Measurements from ENCODE around the gene ELOA. TPM values are rescaled to one million over a fixed set of nuclear protein-coding genes. Genes with fewer than 3 reads are reported as not detected.
A peak's percentile ranks its signal among the peaks of the same experiment; 100 is the strongest.

The ELOA gene
- total RNA-seq, 2 experiments from 2014 or later: 24.7 to 41.0 TPM

GRCh38 chr1:23772049-23772853 lies 29.0 kb downstream of the ELOA start:
- Histone ChIP-seq H3K9me3 (ENCODE audit: low read length) (no peaks in the 10 kb centered on the region), H3K27ac (ENCODE audit: low read depth, low read length, poor library complexity, severe bottlenecking) (no peak overlapping the region), H4K20me1 (ENCODE audit: insufficient read depth, low read length) (no peaks in the 10 kb centered on the region), H3K4me1 (ENCODE audit: insufficient read depth, low read length, poor library complexity, severe bottlenecking) (peaks cover 22% of the 10 kb centered on the region), H3K4me3 (ENCODE audit: low read depth, low read length, poor library complexity, severe bottlenecking) (no peak overlapping the region), H3K79me2 (ENCODE audit: insufficient read depth, low read depth, low read length) (peaks cover 7% of the 10 kb centered on the region; the same call in 1 of the 2 replicates), H3K36me3 (ENCODE audit: insufficient read depth, low read length) (peaks cover 24% of the 10 kb centered on the region), H2AFZ (ENCODE audit: low read length) (no peak overlapping the region), H3K4me2 (ENCODE audit: low read length) (peak overlapping the region; percentile 61), H3K9me2 (ENCODE audit: insufficient read depth, low read length) (no peaks in the 10 kb centered on the region)
- TF ChIP-seq EZH2phosphoT487 (IDR thresholded peaks at IDR 0.05; ENCODE audit: borderline replicate concordance, low read depth, low read length): no peak
- peak; percentile 98 for TF ChIP-seq CTCF (conservative IDR thresholded peaks at IDR 0.05; ENCODE audit: low read length)
- no TSS peak for BruUV-seq (replicated peaks)
- POLR2A ChIA-PET: interaction anchor here (0.6 to 0.9 kb wide), 4 partner anchors 8 to 83 kb away, joined by 3 read pairs; partner anchors contain the start of gene HMGCL
- DNase-seq (ENCODE audit: low spot score): peak; percentile 87
- CTCF ChIA-PET (ENCODE audit: unreplicated experiment): interaction anchor here (0.6 to 1.4 kb wide), 2 partner anchors 144 to 291 kb away, joined by 3 to 4 read pairs; no protein-coding TSS in a partner anchor
- intact Hi-C loops (cut with micrococcal nuclease; ENCODE audit: unreplicated experiment): loop anchor here (1.0 kb wide), 2 partner anchors 82 to 144 kb away; no protein-coding TSS in a partner anchor

GRCh38 chr1:23772854-23773242 lies 29.6 kb downstream of the ELOA start:
- Histone ChIP-seq H3K4me3 (ENCODE audit: low read depth, low read length, poor library complexity, severe bottlenecking) (no peak overlapping the region), H3K79me2 (ENCODE audit: insufficient read depth, low read depth, low read length) (peaks cover 13% of the 10 kb centered on the region), H3K36me3 (ENCODE audit: insufficient read depth, low read length) (peaks cover 19% of the 10 kb centered on the region; the same call in 1 of the 2 replicates), H2AFZ (ENCODE audit: low read length) (no peak overlapping the region), H3K9me3 (ENCODE audit: low read length) (no peaks in the 10 kb centered on the region), H4K20me1 (ENCODE audit: insufficient read depth, low read length) (no peaks in the 10 kb centered on the region), H3K4me2 (ENCODE audit: low read length) (peak overlapping the region; percentile 61), H3K4me1 (ENCODE audit: insufficient read depth, low read length, poor library complexity, severe bottlenecking) (peaks cover 25% of the 10 kb centered on the region), H3K9me2 (ENCODE audit: insufficient read depth, low read length) (no peaks in the 10 kb centered on the region), H3K27ac (ENCODE audit: low read depth, low read length, poor library complexity, severe bottlenecking) (no peak overlapping the region)
- no peak for TF ChIP-seq EZH2phosphoT487 (IDR thresholded peaks at IDR 0.05; ENCODE audit: borderline replicate concordance, low read depth, low read length)
- TF ChIP-seq CTCF (conservative IDR thresholded peaks at IDR 0.05; ENCODE audit: low read length): no peak
- CTCF ChIA-PET (ENCODE audit: unreplicated experiment): no interaction called here
- intact Hi-C loops (cut with micrococcal nuclease; ENCODE audit: unreplicated experiment): loop anchor here (1.0 kb wide), 2 partner anchors 81 to 143 kb away; no protein-coding TSS in a partner anchor
- no peak for DNase-seq (ENCODE audit: low spot score)
- POLR2A ChIA-PET: no interaction called here
- no TSS peak for BruUV-seq (replicated peaks)

Data from OCI-LY7 (cell line).